Measurements from ENCODE around the gene DPH7.

GRCh38 chr9:137506702-137507171 lies 72.0 kb downstream of the DPH7 start:
- TF ChIP-seq, protein P1, sequence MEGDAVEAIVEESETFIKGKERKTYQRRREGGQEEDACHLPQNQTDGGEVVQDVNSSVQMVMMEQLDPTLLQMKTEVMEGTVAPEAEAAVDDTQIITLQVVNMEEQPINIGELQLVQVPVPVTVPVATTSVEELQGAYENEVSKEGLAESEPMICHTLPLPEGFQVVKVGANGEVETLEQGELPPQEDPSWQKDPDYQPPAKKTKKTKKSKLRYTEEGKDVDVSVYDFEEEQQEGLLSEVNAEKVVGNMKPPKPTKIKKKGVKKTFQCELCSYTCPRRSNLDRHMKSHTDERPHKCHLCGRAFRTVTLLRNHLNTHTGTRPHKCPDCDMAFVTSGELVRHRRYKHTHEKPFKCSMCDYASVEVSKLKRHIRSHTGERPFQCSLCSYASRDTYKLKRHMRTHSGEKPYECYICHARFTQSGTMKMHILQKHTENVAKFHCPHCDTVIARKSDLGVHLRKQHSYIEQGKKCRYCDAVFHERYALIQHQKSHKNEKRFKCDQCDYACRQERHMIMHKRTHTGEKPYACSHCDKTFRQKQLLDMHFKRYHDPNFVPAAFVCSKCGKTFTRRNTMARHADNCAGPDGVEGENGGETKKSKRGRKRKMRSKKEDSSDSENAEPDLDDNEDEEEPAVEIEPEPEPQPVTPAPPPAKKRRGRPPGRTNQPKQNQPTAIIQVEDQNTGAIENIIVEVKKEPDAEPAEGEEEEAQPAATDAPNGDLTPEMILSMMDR (IDR thresholded peaks at IDR 0.05 in 2 of 3, conservative IDR thresholded peaks at IDR 0.05 in 1 of 3; ENCODE audit: borderline replicate concordance in 1 of 3, insufficient read depth in 1 of 3, low read depth in 2 of 3, low read length in 2 of 3) = no peak
- TF ChIP-seq POLR2A (IDR thresholded peaks at IDR 0.05; ENCODE audit: borderline replicate concordance, extremely low read depth, insufficient read depth, insufficient read length) (no peak), EZH2 (IDR thresholded peaks at IDR 0.05) (no peak), SIN3A (IDR thresholded peaks at IDR 0.05; ENCODE audit: low read depth) (no peak), ZBTB33 (IDR thresholded peaks at IDR 0.05; ENCODE audit: extremely low read depth, insufficient replicate concordance, low read length) (no peak), CEBPB (IDR thresholded peaks at IDR 0.05; ENCODE audit: low read depth) (no peak)
- TF ChIP-seq, protein P2, sequence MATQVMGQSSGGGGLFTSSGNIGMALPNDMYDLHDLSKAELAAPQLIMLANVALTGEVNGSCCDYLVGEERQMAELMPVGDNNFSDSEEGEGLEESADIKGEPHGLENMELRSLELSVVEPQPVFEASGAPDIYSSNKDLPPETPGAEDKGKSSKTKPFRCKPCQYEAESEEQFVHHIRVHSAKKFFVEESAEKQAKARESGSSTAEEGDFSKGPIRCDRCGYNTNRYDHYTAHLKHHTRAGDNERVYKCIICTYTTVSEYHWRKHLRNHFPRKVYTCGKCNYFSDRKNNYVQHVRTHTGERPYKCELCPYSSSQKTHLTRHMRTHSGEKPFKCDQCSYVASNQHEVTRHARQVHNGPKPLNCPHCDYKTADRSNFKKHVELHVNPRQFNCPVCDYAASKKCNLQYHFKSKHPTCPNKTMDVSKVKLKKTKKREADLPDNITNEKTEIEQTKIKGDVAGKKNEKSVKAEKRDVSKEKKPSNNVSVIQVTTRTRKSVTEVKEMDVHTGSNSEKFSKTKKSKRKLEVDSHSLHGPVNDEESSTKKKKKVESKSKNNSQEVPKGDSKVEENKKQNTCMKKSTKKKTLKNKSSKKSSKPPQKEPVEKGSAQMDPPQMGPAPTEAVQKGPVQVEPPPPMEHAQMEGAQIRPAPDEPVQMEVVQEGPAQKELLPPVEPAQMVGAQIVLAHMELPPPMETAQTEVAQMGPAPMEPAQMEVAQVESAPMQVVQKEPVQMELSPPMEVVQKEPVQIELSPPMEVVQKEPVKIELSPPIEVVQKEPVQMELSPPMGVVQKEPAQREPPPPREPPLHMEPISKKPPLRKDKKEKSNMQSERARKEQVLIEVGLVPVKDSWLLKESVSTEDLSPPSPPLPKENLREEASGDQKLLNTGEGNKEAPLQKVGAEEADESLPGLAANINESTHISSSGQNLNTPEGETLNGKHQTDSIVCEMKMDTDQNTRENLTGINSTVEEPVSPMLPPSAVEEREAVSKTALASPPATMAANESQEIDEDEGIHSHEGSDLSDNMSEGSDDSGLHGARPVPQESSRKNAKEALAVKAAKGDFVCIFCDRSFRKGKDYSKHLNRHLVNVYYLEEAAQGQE (IDR thresholded peaks at IDR 0.05; ENCODE audit: low read depth) = no peak

All from HCT116 (cell line).